DND-41 (cell line): ENCODE data around the gene MUCL3.
"Not testable (repeated sequence)": the region's sequence is repeated elsewhere in the genome, so short reads cannot be mapped to it uniquely, and the experiment has no call there.

ENCODE experiments used
- ATAC-seq: fragments of 200-7000 bp; cut with Tn5 transposase; 3 replicates; pipeline ENCODE4 v1.9.1; 2021; ENCODE audit warnings: low read depth; ENCODE audit not compliant: insufficient read depth
- DNase-seq: peaks from one replicate; pipeline ENCODE4 v3.0.0-alpha.2; 2020
- H2AFZ ChIP-seq: 2 replicates; pipeline ENCODE4 v1.6.0; 2012; ENCODE audit warnings: low read depth, low read length
- H3K27ac ChIP-seq: 2 replicates; pipeline ENCODE4 v1.5.1; 2012; ENCODE audit warnings: low read length, inconsistent platforms
- H3K27me3 ChIP-seq: fragments of 200-600 bp; sonication (generic); 2 replicates; pipeline ENCODE4 v1.6.0; 2012; ENCODE audit warnings: low read length, mild to moderate bottlenecking, inconsistent platforms; ENCODE audit not compliant: insufficient read depth, poor library complexity
- H3K36me3 ChIP-seq: 2 replicates; pipeline ENCODE4 v1.5.1; 2012; ENCODE audit warnings: low read length, inconsistent platforms; ENCODE audit not compliant: insufficient read depth
- H3K4me1 ChIP-seq: 2 replicates; pipeline ENCODE4 v1.5.1; 2012; ENCODE audit warnings: mild to moderate bottlenecking, low read length; ENCODE audit not compliant: insufficient read depth
- H3K4me2 ChIP-seq: 2 replicates; pipeline ENCODE4 v1.6.0; 2012; ENCODE audit warnings: mild to moderate bottlenecking, moderate library complexity, low read length, inconsistent platforms; ENCODE audit not compliant: insufficient read depth
- H3K4me3 ChIP-seq, 2 experiments: fragments of 200-600 bp in 1 of 2; shearing (Covaris generic) in 1 of 2; 2 replicates each; pipeline ENCODE4 v1.5.1; 2012 to 2016; ENCODE audit warnings: inconsistent platforms in 2 of 2, low read length in 2 of 2, mild to moderate bottlenecking in 2 of 2, low read depth in 1 of 2, moderate library complexity in 1 of 2
- H3K79me2 ChIP-seq: 2 replicates; pipeline ENCODE4 v1.6.0; 2012; ENCODE audit warnings: low read length, inconsistent platforms; ENCODE audit not compliant: insufficient read depth
- H3K9ac ChIP-seq: 2 replicates; pipeline ENCODE4 v1.6.0; 2012; ENCODE audit warnings: low read depth, mild to moderate bottlenecking, inconsistent platforms, low read length, moderate library complexity
- H3K9me3 ChIP-seq: 2 replicates; pipeline ENCODE4 v1.5.1; 2012; ENCODE audit warnings: low read length, moderate library complexity, mild to moderate bottlenecking, inconsistent platforms; ENCODE audit not compliant: insufficient read depth, severe bottlenecking
- H4K20me1 ChIP-seq: 2 replicates; pipeline ENCODE4 v1.6.0; 2012; ENCODE audit warnings: low read length; ENCODE audit not compliant: insufficient read depth
- CTCF ChIP-seq: IDR thresholded peaks from 2 replicates; pipeline ENCODE4 v1.5.1; 2012; ENCODE audit warnings: borderline replicate concordance, low read length, moderate library complexity, mild to moderate bottlenecking; ENCODE audit not compliant: poor library complexity, severe bottlenecking; ENCODE audit errors: extremely low read depth
- EZH2 ChIP-seq: IDR thresholded peaks from 3 replicates; pipeline ENCODE4 v1.6.1; 2012; ENCODE audit warnings: borderline replicate concordance, low read depth, mild to moderate bottlenecking, moderate library complexity, low read length, inconsistent platforms; ENCODE audit not compliant: severe bottlenecking

MUCL3 gene

GRCh38 chr6:30902709-30903108, 38.1 kb upstream of the MUCL3 start:
- no peak overlapping the region for H3K9ac ChIP-seq
- ATAC-seq (no peak), DNase-seq (no peak)
- peaks cover 18% of the 10 kb centered on the region for H3K36me3 ChIP-seq
- H3K79me2 ChIP-seq, result no peaks in the 10 kb centered on the region
- no peaks in the 10 kb centered on the region for H3K27me3 ChIP-seq
- no peak overlapping the region for H3K4me3 ChIP-seq
- H3K4me1 ChIP-seq, result peaks cover 7% of the 10 kb centered on the region
- no peak overlapping the region for H3K27ac ChIP-seq
- no peaks in the 10 kb centered on the region for H3K9me3 ChIP-seq
- H3K4me2 ChIP-seq, result no peak overlapping the region
- no peaks in the 10 kb centered on the region for H4K20me1 ChIP-seq
- no peak for TF ChIP-seq EZH2
- no peak for TF ChIP-seq CTCF
- H2AFZ ChIP-seq, result no peak overlapping the region

GRCh38 chr6:30903236-30903635, 37.5 kb upstream of the MUCL3 start:
- Histone ChIP-seq H3K36me3 (peaks cover 13% of the 10 kb centered on the region), H3K4me1 (peaks cover 8% of the 10 kb centered on the region), H3K9ac (no peak overlapping the region), H3K27ac (no peak overlapping the region), H3K4me3 (no peak overlapping the region), H4K20me1 (no peaks in the 10 kb centered on the region), H2AFZ (no peak overlapping the region), H3K79me2 (peaks cover 3% of the 10 kb centered on the region), H3K9me3 (no peaks in the 10 kb centered on the region), H3K4me2 (no peak overlapping the region), H3K27me3 (no peaks in the 10 kb centered on the region)
- ATAC-seq (no peak), DNase-seq (no peak)
- TF ChIP-seq EZH2 (no peak), CTCF (no peak)

- Histone ChIP-seq H2AFZ (peak overlapping the region; percentile 88), H3K36me3 (peaks cover 30% of the 10 kb centered on the region), H3K79me2 (peaks cover 24% of the 10 kb centered on the region), H3K27ac (peak overlapping the region; percentile 70), H3K4me2 (peak overlapping the region; percentile 74), H3K9ac (peak overlapping the region; percentile 84), H3K4me3 (peak overlapping the region; percentile 95 to 97; a peak in 3 of 4 replicates), H3K4me1 (peaks cover 31% of the 10 kb centered on the region)
- ATAC-seq, DNase-seq, H3K27me3 ChIP-seq, H4K20me1 ChIP-seq, H3K9me3 ChIP-seq: not testable (repeated sequence)
These were observed 33.4 kb upstream of the MUCL3 start for GRCh38 chr6:30907290-30907757.

GRCh38 chr6:30907758-30908591, 32.8 kb upstream of the MUCL3 start, which contains the start of gene GTF2H4:
GTF2H4 (plus strand) TSS chr6:30908207.
- Histone ChIP-seq H3K9ac (peak within 1 kb of the TSS; percentile 84), H3K79me2 (peaks cover 24% of the 10 kb centered on the region), H3K9me3 (no peaks in the 10 kb centered on the region), H2AFZ (peak within 1 kb of the TSS; percentile 96), H3K4me1 (peaks cover 31% of the 10 kb centered on the region), H3K27ac (peak within 1 kb of the TSS; percentile 87), H3K4me2 (peak within 1 kb of the TSS; percentile 74), H4K20me1 (no peaks in the 10 kb centered on the region), H3K36me3 (peaks cover 36% of the 10 kb centered on the region), H3K4me3 (peak within 1 kb of the TSS; percentile 95 to 97), H3K27me3 (no peaks in the 10 kb centered on the region)
- peak; percentile 98 for ATAC-seq
- peak; percentile 98 for DNase-seq
- TF ChIP-seq EZH2 (no peak), CTCF (peak; percentile 8)
